Measurements from ENCODE around the gene PRND. TPM values are rescaled to one million over a fixed set of nuclear protein-coding genes. Genes with fewer than 3 reads are reported as not detected.

Gene PRND
- total and polyA plus RNA-seq, 2 experiments from 2014 or later, result 0.10 TPM; not detected in 1

DNA sequence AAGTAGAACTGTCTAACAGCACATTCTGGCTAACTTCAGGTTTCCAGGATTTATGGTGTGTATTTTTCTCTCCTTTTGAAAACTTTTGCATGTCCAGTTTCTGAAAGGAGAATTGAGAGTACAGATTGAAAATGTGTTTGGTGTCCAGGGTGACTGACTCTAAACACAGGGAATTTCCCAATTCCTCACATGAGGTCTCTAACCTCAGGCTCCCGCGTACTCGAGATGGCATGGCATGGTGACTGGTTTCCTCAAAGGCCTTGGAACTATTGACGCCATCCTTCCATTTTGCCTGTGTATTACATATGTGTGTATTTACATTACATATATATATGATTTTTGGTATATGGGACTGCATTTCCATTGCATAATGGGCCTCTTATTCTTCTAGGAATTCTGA is 52.5 kb downstream of the PRND start (continued):
- TF ChIP-seq, protein P1, sequence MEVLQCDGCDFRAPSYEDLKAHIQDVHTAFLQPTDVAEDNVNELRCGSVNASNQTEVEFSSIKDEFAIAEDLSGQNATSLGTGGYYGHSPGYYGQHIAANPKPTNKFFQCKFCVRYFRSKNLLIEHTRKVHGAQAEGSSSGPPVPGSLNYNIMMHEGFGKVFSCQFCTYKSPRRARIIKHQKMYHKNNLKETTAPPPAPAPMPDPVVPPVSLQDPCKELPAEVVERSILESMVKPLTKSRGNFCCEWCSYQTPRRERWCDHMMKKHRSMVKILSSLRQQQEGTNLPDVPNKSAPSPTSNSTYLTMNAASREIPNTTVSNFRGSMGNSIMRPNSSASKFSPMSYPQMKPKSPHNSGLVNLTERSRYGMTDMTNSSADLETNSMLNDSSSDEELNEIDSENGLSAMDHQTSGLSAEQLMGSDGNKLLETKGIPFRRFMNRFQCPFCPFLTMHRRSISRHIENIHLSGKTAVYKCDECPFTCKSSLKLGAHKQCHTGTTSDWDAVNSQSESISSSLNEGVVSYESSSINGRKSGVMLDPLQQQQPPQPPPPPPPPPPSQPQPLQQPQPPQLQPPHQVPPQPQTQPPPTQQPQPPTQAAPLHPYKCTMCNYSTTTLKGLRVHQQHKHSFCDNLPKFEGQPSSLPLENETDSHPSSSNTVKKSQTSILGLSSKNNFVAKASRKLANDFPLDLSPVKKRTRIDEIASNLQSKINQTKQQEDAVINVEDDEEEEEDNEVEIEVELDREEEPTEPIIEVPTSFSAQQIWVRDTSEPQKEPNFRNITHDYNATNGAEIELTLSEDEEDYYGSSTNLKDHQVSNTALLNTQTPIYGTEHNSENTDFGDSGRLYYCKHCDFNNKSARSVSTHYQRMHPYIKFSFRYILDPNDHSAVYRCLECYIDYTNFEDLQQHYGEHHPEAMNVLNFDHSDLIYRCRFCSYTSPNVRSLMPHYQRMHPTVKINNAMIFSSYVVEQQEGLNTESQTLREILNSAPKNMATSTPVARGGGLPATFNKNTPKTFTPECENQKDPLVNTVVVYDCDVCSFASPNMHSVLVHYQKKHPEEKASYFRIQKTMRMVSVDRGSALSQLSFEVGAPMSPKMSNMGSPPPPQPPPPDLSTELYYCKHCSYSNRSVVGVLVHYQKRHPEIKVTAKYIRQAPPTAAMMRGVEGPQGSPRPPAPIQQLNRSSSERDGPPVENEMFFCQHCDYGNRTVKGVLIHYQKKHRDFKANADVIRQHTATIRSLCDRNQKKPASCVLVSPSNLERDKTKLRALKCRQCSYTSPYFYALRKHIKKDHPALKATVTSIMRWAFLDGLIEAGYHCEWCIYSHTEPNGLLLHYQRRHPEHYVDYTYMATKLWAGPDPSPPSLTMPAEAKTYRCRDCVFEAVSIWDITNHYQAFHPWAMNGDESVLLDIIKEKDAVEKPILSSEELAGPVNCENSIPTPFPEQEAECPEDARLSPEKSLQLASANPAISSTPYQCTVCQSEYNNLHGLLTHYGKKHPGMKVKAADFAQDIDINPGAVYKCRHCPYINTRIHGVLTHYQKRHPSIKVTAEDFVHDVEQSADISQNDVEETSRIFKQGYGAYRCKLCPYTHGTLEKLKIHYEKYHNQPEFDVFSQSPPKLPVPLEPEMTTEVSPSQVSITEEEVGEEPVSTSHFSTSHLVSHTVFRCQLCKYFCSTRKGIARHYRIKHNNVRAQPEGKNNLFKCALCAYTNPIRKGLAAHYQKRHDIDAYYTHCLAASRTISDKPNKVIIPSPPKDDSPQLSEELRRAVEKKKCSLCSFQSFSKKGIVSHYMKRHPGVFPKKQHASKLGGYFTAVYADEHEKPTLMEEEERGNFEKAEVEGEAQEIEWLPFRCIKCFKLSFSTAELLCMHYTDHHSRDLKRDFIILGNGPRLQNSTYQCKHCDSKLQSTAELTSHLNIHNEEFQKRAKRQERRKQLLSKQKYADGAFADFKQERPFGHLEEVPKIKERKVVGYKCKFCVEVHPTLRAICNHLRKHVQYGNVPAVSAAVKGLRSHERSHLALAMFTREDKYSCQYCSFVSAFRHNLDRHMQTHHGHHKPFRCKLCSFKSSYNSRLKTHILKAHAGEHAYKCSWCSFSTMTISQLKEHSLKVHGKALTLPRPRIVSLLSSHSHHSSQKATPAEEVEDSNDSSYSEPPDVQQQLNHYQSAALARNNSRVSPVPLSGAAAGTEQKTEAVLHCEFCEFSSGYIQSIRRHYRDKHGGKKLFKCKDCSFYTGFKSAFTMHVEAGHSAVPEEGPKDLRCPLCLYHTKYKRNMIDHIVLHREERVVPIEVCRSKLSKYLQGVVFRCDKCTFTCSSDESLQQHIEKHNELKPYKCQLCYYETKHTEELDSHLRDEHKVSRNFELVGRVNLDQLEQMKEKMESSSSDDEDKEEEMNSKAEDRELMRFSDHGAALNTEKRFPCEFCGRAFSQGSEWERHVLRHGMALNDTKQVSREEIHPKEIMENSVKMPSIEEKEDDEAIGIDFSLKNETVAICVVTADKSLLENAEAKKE (CRISPR knock-in tag; IDR thresholded peaks at IDR 0.05), result no peak
- TF ChIP-seq CREB1 (CRISPR knock-in tag; IDR thresholded peaks at IDR 0.05; ENCODE audit: low read depth), result no peak

DNA sequence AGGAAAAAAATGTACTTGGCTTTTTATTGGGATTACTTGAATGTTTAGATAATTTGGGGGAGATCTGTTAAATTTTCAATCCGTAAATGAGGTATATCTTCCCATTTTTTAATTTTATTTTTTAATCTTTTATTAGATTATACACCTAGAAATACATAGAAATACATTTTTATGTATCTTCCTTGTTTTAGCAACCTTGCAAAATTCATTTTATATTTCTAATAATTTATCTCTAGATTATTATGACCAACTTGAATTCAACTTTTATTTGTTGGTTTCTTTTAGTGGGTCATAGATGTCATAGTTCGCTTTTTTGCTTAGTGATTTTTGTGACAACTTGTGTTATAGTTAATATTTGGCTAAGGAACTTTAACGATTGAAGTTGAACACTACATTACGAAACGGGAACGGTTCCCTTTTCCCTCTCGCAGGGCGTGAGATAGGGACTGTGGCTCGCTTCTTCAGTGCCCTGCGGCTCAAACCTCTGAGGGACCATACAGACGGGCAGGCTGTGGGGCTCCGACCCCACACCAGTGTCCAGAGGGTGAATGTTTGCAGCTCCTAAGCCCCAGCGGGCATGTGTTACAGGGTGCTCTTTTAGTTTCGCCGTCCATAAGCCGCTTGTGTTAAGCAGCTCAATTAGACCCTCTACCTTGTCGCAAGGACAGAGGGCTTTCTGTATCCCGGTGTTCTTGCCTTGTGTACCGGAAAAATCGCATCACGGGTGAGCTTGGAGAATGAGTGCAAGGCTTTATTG is 53.8 kb downstream of the PRND start:
- DNase-seq (ENCODE audit: low spot score) (no peak), ATAC-seq (no peak)
- Histone ChIP-seq H3K4me1 (ENCODE audit: insufficient read depth) (no peaks in the 10 kb centered on the region), H3K9me2 (ENCODE audit: insufficient read depth) (no peaks in the 10 kb centered on the region), H3K27ac (ENCODE audit: low read depth) (no peak overlapping the region), H3K36me3 (ENCODE audit: insufficient read depth) (no peaks in the 10 kb centered on the region), H3K27me3 (ENCODE audit: insufficient read depth) (no peaks in the 10 kb centered on the region), H2AFZ (no peak overlapping the region), H3K4me3 (no peak overlapping the region), H3K79me2 (replicated peaks; ENCODE audit: insufficient read depth) (no peaks in the 10 kb centered on the region), H3K4me2 (no peak overlapping the region), H3F3A (replicated peaks; ENCODE audit: low read depth) (no peaks in the 10 kb centered on the region), H4K20me1 (replicated peaks; ENCODE audit: insufficient read depth) (no peaks in the 10 kb centered on the region)
- Mint-ChIP-seq H3K27me3 (ENCODE audit: insufficient read depth, low read depth, poor library complexity) (peaks cover 1% of the 10 kb centered on the region), H3K4me1 (no peaks in the 10 kb centered on the region), H3K9me3 (peaks cover 25% of the 10 kb centered on the region), H3K27ac (no peak overlapping the region), H3K36me3 (ENCODE audit: low read depth) (peaks cover 7% of the 10 kb centered on the region; the same call in 2 of the 3 replicates), H3K4me3 (no peak overlapping the region)
- TF ChIP-seq NANOG (IDR thresholded peaks at IDR 0.05; ENCODE audit: borderline replicate concordance) (no peak), JUNB (IDR thresholded peaks at IDR 0.05; ENCODE audit: unreplicated experiment) (no peak)
